HG02870 (cell line): ENCODE results near the gene PYCARD.

Experiments used
- ATAC-seq: cut with Tn5 transposase; IDR thresholded peaks from one replicate; pipeline ENCODE4 v1.9.1; 2021; ENCODE audit warnings: mild to moderate bottlenecking, moderate library complexity; ENCODE audit not compliant: unreplicated experiment

PYCARD gene

GRCh38 chr16:31167315-31167714 is 35.2 kb downstream of the PYCARD start:
- ATAC-seq = no peak

DNA sequence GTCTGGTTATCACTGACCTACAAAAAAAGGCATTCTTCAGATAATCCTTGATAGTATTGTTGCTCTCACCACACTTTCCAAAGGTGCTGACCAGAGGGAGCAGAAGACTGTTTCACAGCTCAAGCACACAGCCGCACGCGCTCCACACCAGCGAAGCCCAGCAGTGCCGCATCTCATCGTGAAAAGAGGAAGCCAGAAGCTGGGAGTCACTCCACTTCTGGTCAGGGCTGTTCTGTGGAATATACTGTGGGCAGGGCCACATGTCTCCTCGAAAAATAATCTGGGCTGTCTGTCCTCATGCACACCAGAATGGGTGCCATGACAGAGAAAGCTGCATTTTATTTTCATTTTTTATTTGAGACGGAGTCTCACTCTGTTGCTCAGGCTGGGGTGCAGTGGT is 45.4 kb downstream of the PYCARD start:
- ATAC-seq = no peak
